HG02571 (cell line): ENCODE measurements around the gene PLXNB1.
"Not testable (repeated sequence)": the region's sequence is repeated elsewhere in the genome, so short reads cannot be mapped to it uniquely, and the experiment has no call there.

Source experiments
- ATAC-seq: cut with Tn5 transposase; IDR thresholded peaks from one replicate; pipeline ENCODE4 v1.9.1; 2021; ENCODE audit warnings: mild to moderate bottlenecking, moderate library complexity; ENCODE audit not compliant: unreplicated experiment

PLXNB1 gene

DNA sequence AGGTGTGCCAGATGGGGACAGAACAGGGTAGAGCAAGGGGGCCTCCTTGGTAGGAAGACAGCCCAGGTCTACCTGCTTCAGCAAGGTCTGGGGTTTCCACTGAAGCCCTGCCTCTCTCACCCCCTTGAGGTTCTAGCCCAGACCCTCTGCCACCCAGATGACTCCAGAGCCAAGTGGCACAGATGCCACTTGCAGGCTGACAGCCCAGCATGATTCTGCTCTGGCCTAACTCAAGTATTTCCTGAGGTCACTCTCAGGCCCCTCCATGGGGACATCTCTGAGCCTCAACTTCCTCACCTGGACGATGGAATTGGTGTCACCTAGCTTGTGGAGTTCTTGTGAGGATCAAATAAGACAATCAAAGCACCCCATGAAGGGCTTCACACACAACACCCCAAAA lies 23.9 kb downstream of the PLXNB1 start:
- ATAC-seq: no peak

DNA sequence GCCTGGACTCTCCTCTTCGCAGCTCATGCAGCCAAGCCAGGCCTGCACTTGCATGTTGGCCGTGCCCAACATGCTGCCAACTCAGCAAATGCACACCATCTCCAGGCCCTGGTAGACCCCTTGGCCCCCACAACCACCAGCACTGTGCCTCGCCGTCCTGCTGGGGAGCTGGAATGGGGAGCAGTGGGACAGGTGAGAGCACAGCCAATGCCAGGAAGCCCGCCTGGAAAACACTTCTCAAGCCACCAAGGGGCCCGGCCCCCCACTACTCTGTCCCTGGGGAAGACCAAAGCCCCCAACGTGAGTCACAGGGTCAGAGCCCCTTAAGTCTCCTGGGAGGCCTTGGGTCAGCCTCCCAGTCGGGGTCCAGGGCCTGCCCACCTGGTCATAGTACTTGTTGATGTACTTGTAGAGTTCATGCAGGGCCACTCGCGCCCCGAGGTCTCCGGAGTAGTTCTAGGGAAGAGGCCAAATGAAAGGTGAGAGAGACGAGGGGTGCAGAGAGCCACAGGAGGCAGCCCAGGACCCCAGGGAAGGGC lies 24.5 kb downstream of the PLXNB1 start:
- no peak for ATAC-seq

DNA sequence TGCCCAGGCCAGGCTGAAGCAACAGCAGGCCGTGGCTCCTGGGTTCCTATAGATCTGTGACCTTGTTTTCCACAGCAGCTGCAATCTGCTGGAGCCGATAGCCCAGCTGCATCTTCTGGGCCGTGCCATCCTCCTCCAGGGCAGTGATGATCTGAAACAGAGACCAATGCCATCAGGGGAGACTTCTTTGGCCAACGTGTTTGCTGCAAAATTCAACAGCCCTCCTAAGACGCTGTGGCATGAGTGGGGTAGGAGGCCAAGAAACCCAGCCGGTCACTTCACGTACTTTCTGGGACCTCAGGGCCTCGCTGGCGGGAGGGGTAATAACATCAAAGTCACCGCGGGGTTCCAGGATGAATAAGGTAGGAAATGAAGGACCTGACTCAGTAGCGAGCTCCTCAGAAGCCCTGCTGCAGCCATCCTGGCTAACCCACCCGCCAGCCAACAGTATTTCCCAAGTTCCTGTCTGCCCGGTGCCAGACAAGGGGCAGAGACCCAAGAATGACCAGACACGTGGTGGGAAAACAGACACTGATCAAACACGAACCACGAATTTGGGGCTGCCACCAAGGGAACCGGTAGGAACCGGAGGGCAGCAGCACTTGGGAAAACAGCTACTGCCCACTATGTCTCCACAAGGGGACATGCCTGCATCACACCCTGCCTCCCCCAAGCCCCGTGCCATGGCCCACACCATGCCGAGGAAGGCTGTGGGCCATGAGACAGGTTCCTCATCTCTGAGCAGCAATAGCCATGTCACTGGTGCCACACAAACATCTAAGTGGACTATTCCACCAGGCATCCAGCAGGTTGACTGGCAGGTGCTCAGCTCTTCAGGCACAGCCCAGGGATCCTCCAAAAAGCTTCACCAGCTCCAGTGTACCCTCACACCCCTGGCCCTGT lies 25.2 kb downstream of the PLXNB1 start:
- ATAC-seq: no peak

DNA sequence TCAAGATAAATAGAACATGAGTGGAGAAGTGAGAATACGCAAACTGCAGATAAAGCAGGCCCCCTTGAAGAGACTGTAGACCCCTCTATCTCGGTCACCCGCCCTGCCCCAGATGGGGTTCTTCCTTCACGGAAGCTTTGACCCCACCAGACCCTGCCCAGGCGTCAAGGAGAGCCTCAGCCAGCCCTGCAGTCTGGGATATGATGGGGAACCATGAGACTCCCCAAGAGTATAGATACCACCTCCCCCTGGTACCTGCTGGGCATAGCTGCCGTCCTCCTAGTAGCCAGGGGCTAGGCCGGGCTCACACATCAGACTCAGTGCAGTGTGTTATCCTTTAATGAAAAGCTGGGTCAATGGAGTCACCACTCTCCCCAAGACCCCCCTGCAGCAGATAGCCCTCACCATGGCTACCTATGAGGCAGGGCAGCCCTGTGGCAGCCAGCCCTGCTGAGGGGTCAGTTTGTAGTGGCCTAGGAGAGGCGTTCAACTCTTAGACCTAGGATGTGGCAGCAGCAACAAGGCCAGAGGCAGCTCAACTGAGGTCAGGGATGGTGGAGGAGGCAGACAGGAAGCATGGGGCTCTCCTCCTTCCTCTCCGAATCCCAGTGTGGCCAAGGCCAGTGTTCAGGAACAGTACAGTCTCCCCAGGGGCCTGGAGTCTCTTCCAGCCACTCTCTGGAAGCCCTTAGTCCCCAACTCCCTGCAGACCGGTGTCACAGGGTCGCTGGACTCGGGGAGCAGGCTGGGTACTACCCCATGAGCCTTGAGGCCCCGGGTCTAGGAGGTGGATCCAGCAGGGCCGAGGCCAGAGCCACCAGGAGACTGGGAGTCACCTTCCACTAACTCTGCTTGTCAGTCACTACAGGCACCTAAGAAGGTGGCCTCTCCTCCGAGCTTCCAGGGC lies 26.1 kb downstream of the PLXNB1 start:
- ATAC-seq: no peak

DNA sequence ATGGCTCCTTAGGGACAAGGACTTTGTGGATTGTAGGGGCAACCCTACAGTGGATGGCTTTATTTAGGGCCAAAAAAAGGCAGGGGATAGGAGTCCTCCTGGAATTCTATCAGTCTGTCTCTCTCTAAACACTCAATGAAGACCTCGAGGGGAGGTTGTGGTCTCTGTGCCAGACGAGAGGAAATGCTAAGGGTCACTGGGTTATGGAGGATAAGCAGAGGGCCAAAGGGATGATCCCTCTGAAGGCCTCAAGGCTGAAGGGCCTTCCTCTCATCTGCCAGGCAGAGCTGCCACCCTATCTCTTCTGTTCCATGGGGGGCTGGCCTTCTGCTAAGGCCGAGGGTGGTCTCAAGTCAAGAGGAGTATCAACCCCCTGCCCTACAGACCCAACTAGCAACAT lies 27.0 kb downstream of the PLXNB1 start:
- no peak for ATAC-seq

DNA sequence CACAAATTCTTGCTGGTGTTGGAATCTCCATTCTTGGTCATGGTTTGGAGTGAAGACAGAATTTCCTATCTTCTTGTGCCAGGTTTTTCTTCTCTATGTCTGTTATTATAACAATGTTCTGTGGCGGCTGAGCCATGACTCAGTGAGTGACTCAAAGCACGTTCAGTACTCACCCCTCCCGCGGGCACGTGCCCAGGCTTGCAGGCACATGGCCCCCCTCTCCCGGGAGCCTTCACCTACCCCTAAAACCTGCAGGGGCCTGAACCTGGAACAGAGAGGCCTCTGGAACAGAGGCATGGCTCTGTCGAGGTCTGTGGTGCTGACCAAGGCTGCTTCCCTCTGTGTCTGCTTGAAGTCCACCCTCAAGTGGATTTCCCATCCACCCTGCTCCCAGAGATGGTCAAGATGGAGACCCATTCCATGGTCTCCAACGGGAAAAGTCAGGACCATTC lies 27.6 kb downstream of the PLXNB1 start:
- ATAC-seq: no peak

DNA sequence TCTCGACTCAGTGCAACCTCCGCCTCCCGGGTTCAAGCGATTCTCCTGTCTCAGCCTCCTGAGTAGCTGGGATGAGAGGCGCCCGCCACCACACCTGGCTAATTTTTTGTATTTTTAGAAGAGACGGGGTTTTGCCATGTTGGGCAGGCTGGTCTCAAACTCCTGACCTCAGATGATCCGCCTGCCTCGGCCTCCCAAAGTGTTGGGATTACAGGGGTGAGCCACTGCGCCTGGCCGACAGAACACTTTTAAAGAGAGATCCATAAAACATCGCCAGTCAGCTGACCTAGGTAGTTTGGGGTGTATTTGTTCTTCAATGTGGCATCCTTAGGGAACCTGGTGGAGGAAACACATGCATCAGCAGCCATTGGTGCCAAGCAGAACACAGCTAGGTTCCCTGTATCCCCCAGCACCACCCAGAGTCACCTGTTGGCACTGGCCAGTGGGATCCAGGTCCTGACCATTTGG lies 28.4 kb downstream of the PLXNB1 start:
- ATAC-seq: not testable (repeated sequence)

DNA sequence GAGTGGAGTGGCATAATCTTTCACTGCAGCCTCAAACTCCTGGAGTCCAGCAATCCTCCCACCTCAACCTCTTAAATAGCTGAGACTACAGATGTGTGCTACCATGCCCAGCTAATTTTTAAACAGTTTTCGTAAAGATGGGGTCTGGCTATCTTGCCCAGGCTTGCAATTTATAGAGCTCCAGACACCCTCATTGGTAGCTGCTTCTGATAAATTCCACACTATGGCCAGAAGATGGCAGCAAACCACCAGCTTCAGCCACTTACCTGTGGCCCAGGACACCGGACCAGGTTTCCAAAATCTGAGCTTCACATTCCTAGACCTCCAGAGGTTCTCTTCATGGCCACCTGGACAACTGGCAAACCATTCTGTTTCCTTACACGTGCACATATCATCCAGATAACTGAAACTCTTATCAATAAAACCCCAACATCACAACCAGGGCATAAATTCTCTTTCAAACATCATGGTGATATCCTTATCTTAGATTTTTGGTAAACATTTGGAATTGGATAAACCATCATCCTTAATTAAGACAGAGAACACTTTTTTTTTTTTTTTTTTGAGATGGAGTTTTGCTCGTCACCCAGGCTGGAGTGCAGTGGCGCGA lies 29.0 kb downstream of the PLXNB1 start:
- ATAC-seq: no peak

DNA sequence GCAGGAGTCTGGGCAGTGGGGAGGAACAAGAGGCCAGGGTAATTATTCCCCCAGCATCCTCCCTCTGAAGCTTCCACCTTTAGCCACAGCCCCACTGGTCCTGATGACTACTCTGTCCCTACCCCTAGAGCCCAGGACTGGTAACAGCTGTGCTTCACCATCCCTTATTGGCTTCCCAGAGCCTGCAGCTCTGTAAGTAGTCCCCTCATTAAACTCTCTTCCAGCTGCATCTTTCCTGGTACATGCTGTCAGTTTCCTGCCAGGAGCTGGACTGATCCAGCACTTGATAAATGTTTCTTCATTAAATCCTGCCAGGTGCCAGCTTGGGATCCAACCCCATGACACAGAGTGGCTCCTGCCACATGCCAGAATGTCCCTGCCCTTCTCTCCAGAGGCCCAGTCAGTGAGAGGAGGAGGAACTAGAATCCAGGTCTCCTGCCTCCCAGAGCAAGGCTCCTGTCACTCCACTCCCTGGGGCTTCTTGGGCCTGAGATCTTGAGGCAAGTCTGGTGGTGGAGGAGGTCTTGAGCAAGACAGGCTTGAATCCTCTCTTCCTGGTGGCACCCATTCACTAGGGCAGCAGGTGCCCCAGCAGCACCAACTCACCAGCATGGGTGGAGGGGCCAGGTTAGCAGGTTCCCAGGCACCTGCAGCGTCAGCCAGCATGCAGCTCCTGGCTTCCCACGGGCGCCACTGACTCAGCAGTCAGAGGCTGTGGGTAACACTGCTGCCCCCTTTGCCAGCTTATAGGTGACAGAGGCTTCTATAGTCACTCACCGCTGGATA lies 30.3 kb downstream of the PLXNB1 start:
- no peak for ATAC-seq

DNA sequence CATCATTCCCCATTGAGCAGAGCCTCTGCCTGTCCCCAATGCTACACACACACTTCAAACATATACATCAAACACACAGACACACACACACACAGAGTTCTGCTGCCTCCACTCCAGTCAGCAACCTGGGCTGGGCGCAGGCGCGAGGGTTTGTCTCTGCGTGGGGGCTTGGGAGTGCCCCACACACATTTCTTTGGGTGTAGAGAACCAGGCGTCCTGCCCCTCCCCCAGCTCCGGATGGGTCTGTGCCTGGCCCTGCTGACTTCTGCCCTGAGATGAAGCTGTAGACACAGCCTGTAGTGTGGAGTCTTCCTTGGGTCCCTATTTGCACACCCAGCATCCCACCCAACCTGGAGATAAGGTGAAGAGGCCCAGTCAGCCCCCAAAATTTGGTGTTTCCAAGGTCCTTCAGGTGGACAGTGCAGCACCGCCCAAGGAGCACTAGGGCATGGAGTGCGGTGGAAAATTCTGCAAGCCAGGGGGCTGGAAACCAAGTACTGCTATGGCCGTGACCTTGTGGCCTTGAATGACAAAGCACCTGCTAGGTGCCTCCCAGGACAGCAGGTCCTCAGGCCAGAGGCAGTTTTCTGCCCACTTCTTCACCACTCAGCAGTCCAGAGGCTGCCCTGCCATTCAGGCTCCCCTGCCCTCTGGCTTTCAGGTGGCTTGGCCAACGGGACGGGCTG lies 31.0 kb downstream of the PLXNB1 start:
- no peak for ATAC-seq

DNA sequence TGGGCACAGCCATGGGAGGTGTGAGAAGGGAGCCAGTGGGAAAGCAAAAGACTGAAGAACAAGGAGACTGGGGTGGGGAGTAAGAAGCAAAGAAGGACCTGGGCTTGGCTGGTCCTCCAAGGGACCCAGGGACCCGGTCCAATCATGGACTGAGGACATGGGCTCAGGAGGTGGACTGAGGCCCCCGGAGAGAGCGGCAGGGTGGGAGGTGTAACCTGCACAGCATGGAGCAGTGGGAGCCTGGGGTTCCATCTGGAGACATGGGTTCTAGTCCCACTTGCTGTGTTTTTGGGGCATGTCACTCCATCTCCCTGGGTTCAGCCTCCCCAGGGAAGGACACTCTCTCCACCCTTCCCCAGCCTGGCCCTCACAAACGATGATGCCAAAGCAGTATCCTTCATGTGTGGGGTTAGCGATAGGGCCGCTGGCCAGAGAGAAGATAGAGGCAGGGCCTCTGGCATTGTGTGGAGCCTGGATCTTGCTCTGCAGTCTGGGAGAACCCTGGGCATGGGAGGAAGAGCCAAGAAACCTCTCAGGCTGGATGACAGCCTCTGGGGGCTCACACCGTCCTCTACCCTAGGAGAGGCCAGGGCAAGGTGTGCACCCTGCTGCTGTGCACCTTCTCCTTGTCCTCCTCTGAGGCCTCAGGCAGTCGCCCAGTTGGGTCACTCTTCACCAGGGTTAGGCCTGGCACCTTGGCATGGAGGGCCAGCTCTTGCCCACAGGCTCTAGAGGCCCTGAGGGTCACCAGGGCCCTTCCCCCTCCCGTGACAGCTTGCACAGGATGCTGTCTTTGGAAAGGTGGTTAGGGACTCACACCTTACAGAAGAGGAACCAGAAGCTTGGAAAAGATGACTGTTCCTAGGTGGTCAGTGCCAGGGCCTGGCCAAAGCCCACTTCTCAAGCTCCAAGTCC lies 31.9 kb downstream of the PLXNB1 start:
- ATAC-seq: no peak

DNA sequence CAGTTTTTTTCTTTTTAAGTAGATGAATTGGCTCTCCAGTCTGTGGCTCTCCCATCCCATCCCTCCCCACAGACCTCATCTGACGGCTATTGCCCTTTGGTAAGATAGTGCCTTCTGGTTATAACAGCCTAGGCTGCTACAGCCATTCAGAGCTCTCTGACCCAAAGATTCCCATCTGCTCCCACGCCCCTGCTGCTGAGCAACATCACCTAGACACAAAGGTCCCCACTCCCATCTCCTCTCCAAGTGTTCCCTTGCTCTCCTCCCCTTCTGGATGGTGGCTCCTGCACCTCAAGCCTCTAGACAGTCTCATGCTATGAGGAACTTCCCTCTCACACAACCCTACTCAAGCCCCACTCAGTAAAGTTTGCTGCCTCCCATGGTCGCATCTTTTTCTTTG lies 34.2 kb downstream of the PLXNB1 start:
- no peak for ATAC-seq

DNA sequence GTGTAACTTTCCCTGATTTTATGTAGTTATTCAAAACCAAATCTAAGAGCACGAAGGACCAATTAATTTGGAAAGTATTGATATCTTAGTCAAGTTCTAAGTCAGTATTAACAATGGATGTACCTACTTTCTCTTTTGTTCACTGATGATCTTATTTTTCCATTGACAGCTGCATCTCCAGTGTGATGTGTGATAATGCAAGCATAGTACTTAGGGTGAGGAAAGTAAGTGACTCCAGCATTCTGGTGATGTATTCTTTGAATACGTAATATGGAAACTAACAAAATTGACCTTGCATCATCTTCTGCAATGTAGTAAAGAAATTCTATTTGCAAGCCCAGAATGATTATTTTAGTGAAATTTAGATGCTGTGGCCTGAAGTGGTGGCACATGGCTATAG lies 35.5 kb downstream of the PLXNB1 start:
- no peak for ATAC-seq

DNA sequence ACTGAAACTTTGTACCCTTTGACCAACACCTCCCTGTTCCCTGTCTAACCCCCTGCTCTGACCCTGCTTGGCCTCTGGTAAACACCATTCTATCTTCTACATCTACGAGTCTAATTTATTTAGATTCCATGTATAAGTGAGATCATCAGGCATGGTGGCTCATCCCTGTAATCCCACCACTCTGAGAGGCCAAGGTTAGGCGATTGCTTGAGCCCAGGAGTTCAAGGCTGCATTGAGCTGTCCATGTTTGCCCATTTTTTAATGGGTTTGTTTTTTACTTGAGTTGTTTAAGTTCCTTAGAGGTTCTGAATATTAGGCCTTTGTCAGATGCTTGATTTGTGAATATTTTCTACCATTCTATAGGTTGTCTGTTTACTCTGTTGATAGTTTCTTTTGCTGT lies 40.9 kb downstream of the PLXNB1 start:
- no peak for ATAC-seq

DNA sequence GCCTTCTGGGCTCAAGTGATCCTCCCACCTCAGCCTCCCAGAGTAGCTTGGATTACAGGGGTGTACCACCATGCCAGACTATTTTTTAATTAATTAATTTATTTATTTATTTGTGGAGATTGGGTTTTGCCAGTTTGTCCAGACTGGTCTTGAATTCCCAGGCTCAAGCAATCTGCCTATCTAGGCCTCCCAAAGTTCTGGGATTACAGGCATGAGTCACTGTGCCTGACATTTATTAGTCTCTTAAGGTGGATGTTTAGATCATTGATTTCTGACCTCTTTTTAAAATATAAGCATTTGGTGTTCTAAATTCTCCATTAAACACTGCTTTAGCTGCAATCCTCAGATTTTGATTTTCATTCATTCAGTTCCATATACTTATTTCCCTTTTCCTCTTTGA lies 42.3 kb downstream of the PLXNB1 start:
- no peak for ATAC-seq

DNA sequence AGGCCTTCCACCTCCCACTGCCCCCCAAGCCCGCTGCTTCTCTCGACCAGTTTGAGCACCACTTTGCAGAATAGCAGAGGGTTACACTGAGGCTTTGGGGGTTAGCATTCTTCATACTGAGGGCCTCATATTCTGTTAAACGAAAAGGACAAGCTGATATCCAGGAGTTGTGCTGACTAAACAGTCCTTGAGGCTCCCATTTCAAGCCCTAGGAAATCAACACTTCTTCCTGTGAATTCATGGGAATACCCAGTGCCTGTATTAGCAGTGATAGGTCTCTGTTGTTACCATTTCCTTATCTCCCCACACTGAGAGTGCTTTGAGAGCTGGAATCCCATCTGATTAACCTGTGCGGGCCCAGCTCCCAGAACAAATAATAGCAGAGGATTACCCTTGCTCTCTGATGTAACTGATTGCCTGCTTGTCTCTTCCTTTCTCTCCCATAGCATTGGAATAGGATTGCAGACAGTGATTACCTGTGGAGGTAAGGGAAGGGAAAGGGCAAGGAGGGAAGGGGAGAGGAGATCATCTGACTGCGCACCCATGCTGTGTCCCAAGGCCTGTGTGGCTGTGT lies 56.9 kb downstream of the PLXNB1 start:
- ATAC-seq: no peak

DNA sequence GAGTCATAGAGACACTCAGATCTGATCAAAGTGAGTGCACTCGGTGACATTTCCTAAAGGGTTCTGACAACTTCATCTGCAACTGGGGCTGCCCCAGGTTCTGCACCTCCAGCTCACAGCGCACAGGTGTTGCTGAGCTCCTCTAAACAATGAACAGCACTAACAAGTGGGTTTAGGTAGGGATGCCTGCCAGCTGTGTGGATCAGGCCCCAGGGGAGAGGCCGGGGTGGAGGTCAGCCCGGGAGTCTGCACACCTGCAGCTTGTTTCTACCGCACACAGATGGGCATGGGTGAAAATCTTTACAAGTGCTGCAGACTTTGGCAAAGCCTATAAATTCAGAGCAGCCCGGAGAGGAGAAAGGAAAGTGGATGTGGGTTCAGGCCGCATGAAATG lies 57.5 kb downstream of the PLXNB1 start:
- no peak for ATAC-seq

DNA sequence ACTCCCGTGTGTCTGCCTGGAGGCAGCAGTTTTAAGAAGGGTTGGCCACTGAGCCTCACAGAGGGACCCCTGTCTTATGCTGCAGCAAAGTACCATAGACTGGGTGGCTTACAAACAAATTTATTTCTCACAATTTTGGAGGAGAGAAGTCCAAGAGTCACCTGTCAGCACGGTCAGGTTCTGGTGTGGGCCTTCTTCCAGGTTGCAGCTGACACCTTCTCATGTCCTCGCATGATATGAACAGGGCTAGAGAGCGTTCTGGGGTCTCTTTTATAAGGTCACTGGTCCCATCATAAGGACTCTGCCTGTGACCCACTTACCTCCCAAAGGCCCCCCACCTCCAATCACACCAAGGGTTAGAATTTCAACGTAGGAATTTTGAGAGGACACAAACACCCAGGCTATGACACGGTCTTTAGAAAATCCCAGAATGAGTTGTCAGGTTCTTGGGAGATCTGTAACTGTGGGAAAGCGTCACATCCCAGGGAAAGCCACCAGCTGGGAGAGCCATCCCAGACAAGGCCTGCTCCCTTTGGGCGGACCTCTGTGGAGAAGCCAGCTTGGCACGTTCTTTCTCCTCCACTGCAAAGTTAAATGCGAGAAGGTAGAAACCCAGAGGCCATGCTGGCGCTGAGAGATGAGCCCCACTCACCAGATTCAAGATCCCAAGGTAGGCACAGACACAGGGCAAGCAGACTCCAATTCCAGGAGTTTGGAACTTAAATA lies 58.1 kb downstream of the PLXNB1 start, which contains the start of gene FBXW12:
Gene FBXW12, plus strand, starts transcription at position 569 of the 726 bp plus-strand sequence. CDS start 549 bp downstream, outside the sequence.
- no peak for ATAC-seq
